ENCODE results near the gene PIK3CA.

- TF ChIP-seq CTCF (IDR thresholded peaks at IDR 0.05) (no peak), POLR2A (IDR thresholded peaks at IDR 0.05) (no peak), EP300 (IDR thresholded peaks at IDR 0.05; ENCODE audit: low read depth) (no peak)
Observed at GRCh38 chr3:179229177-179229576, 81.0 kb downstream of the PIK3CA start.
